Measurements from ENCODE around the gene HPX. TPM values are rescaled to one million over a fixed set of nuclear protein-coding genes. Genes with fewer than 3 reads are reported as not detected.

HPX gene
- total RNA-seq, 4 donors from 2014 or later: 8.7 to 17.6 TPM; not detected in 2

GRCh38 chr11:6400431-6401345, 40.1 kb downstream of the HPX start:
- Histone ChIP-seq H3K4me1 (no peaks in the 10 kb centered on the region), H3K36me3 (peaks cover 0 to 20% of the 10 kb centered on the region in 2 donors), H3K4me3 (no peak overlapping the region), H3K27ac (no peak overlapping the region), H3K27me3 (no peaks in the 10 kb centered on the region), H3K9me3 (no peaks in the 10 kb centered on the region)
- in situ Hi-C loops (cut with MboI; ENCODE audit: low sequenced_read_pairs in 4 of 4) (no loop called here), intact Hi-C loops (cut with DNase I; ENCODE audit: low total_unique reads) (no loop called here)
- DNase-seq (no peak), ATAC-seq (no peak)
- no peak for TF ChIP-seq CTCF (IDR thresholded peaks at IDR 0.05 in 4 of 5, conservative IDR thresholded peaks at IDR 0.05 in 1 of 5)

GRCh38 chr11:6397636-6398035, 43.2 kb downstream of the HPX start:
- H3K4me3 ChIP-seq: no peak overlapping the region
- intact Hi-C loops (cut with DNase I; ENCODE audit: low total_unique reads): loop anchor here (10.0 kb wide), 1 partner anchor 597 kb away; no protein-coding TSS in a partner anchor
- no peak overlapping the region for H3K27ac ChIP-seq
- H3K36me3 ChIP-seq: peaks cover 0 to 43% of the 10 kb centered on the region in 2 donors
- DNase-seq: no peak
- no peak for ATAC-seq
- H3K9me3 ChIP-seq: no peaks in the 10 kb centered on the region
- TF ChIP-seq POLR2A (IDR thresholded peaks at IDR 0.05) (no peak), CTCF (IDR thresholded peaks at IDR 0.05 in 4 of 5, conservative IDR thresholded peaks at IDR 0.05 in 1 of 5) (no peak)
- no peaks in the 10 kb centered on the region for H3K27me3 ChIP-seq
- H3K4me1 ChIP-seq: peaks cover 0 to under 1% of the 10 kb centered on the region in 2 donors
- in situ Hi-C loops (cut with MboI; ENCODE audit: low sequenced_read_pairs in 4 of 4): no loop called here

GRCh38 chr11:6397156-6397555, 43.6 kb downstream of the HPX start:
- no peak overlapping the region for H3K4me3 ChIP-seq
- H3K9me3 ChIP-seq: no peaks in the 10 kb centered on the region
- intact Hi-C loops (cut with DNase I; ENCODE audit: low total_unique reads) (loop anchor here (10.0 kb wide), 1 partner anchor 598 kb away; no protein-coding TSS in a partner anchor), in situ Hi-C loops (cut with MboI; ENCODE audit: low sequenced_read_pairs in 4 of 4) (no loop called here)
- TF ChIP-seq POLR2A (IDR thresholded peaks at IDR 0.05) (no peak), CTCF (IDR thresholded peaks at IDR 0.05 in 4 of 5, conservative IDR thresholded peaks at IDR 0.05 in 1 of 5) (no peak)
- DNase-seq (no peak), ATAC-seq (no peak)
- peaks cover 0 to 43% of the 10 kb centered on the region in 2 donors for H3K36me3 ChIP-seq
- peaks cover 0 to 3% of the 10 kb centered on the region in 2 donors for H3K4me1 ChIP-seq
- H3K27me3 ChIP-seq: no peaks in the 10 kb centered on the region
- no peak overlapping the region for H3K27ac ChIP-seq

GRCh38 chr11:6395470-6396060, 45.2 kb downstream of the HPX start:
- no peaks in the 10 kb centered on the region for H3K27me3 ChIP-seq
- DNase-seq: no peak
- intact Hi-C loops (cut with DNase I; ENCODE audit: low total_unique reads) (loop anchor here (10.0 kb wide), 1 partner anchor 599 kb away; no protein-coding TSS in a partner anchor), in situ Hi-C loops (cut with MboI; ENCODE audit: low sequenced_read_pairs in 4 of 4) (no loop called here)
- H3K9me3 ChIP-seq: no peaks in the 10 kb centered on the region
- peak overlapping the region in 1 of 4 donors; percentile 28 for H3K27ac ChIP-seq
- H3K4me1 ChIP-seq: peaks cover 8 to 17% of the 10 kb centered on the region in 2 donors
- no peak for ATAC-seq
- peaks cover 0 to 36% of the 10 kb centered on the region in 2 donors for H3K36me3 ChIP-seq
- no peak overlapping the region for H3K4me3 ChIP-seq
- TF ChIP-seq POLR2A (IDR thresholded peaks at IDR 0.05) (no peak), CTCF (IDR thresholded peaks at IDR 0.05 in 4 of 5, conservative IDR thresholded peaks at IDR 0.05 in 1 of 5) (no peak)
